Spleen (tissue), 11 donors: ENCODE data around the gene ABLIM3. TPM values are rescaled to one million over a fixed set of nuclear protein-coding genes. Genes with fewer than 3 reads are reported as not detected.
"Not testable (repeated sequence)": the region's sequence is repeated elsewhere in the genome, so short reads cannot be mapped to it uniquely, and the experiment has no call there.

Experiments used
- DNase-seq: peaks from one replicate; pipeline ENCODE4 v3.0.0-alpha.2; 2020
- H3K27ac ChIP-seq, 8 donors: fragments of 200-600 bp; sonication (generic) in 7 of 8; 1 replicate in 4 of 8; 2 replicates in 4 of 8; pipeline versions ENCODE4 v1.5.0 to v1.8.0; 2016 to 2021; ENCODE audit warnings: inconsistent platforms in 4 of 8, mild to moderate bottlenecking in 4 of 8, moderate library complexity in 1 of 8
- H3K27me3 ChIP-seq, 7 donors: fragments of 200-600 bp; sonication (generic) in 6 of 7; replicated peaks in 1 of 7; 1 replicate in 4 of 7; 2 replicates in 3 of 7; pipeline versions ENCODE4 v1.5.0 to v1.8.0; 2016 to 2021; ENCODE audit warnings: inconsistent platforms in 3 of 7, mild to moderate bottlenecking in 1 of 7
- H3K36me3 ChIP-seq, 6 donors: fragments of 200-600 bp; sonication (generic) in 5 of 6; 1 replicate in 4 of 6; 2 replicates in 2 of 6; pipeline versions ENCODE4 v1.5.0 to v1.8.0; 2016 to 2021; ENCODE audit warnings: inconsistent platforms in 2 of 6
- H3K4me1 ChIP-seq, 6 donors: fragments of 200-600 bp; sonication (generic) in 5 of 6; 1 replicate in 3 of 6; 2 replicates in 3 of 6; pipeline versions ENCODE4 v1.5.0 to v1.8.0; 2016 to 2021; ENCODE audit warnings: inconsistent platforms in 3 of 6
- H3K4me3 ChIP-seq, 8 donors: fragments of 200-600 bp; sonication (generic) in 7 of 8; 1 replicate in 4 of 8; 2 replicates in 4 of 8; pipeline versions ENCODE4 v1.5.0 to v1.8.0; 2016 to 2021; ENCODE audit warnings: inconsistent platforms in 4 of 8, mild to moderate bottlenecking in 4 of 8, moderate library complexity in 2 of 8
- H3K9me3 ChIP-seq, 8 donors: fragments of 200-600 bp; sonication (generic) in 7 of 8; 1 replicate in 4 of 8; 2 replicates in 4 of 8; pipeline versions ENCODE4 v1.5.0 to v1.8.0; 2016 to 2021; ENCODE audit warnings: inconsistent platforms in 4 of 8
- POLR2A ChIP-seq, 3 donors: fragments of 450-650 bp; IDR thresholded peaks; one replicate each; pipeline ENCODE4 v1.5.1; 2017; ENCODE audit warnings: antibody characterized with exemption in 3 of 3, mild to moderate bottlenecking in 1 of 3
- POLR2AphosphoS5 ChIP-seq, 3 donors: sonication (generic); formaldehyde crosslinking; IDR thresholded peaks; one replicate each; pipeline ENCODE4 v1.5.1; 2017; ENCODE audit warnings: antibody characterized with exemption in 3 of 3
- WGBS, 5 donors: extraction: QIAGEN DNeasy Blood & Tissue Kit in 3 of 5; methylation state at CpG; one replicate each; pipeline versions ENCODE4 v1.1.5 to v1.1.7; 2013 to 2018; 5-methylcytosine and 5-hydroxymethylcytosine counted together
- intact Hi-C: fragments of 100-400 bp; cut with DNase I; formaldehyde crosslinking; loops from one replicate; pipeline ENCODE4 v1.15.0; 2023; ENCODE audit warnings: low total_unique reads
- polyA plus RNA-seq, 3 donors: library from polyadenylated mRNA; stranded (reverse); fragments of 200-250 nt; gene quantifications; one replicate each; pipeline ENCODE4 v1.2.1, GENCODE V29; 2013
- total RNA-seq, 7 donors: library from RNA; depleted of rRNA in 3 of 7; stranded (reverse); fragments of >200 nt in 3 of 7; fragmentation: NEBNext Ultra II Directional in 4 of 7; extraction: Animal tissue kit (Norgen Biotek cat#: 25700) in 4 of 7; gene quantifications; one replicate each; pipeline versions ENCODE4 v1.1.0 to v1.2.1, GENCODE V29; 2016 to 2021
- TF ChIP-seq, protein P1 (sequence below), 11 experiments: fragments of 200-600 bp in 7 of 11; fragments of 450-650 bp in 4 of 11; sonication (generic) in 4 of 11; IDR thresholded peaks in 8 of 11; conservative IDR thresholded peaks in 3 of 11; 1 replicate in 7 of 11; 2 replicates in 4 of 11; pipeline versions ENCODE4 v1.4.0 to v1.8.0; 2016 to 2021; ENCODE audit warnings: antibody characterized with exemption in 11 of 11, inconsistent platforms in 4 of 11, mild to moderate bottlenecking in 1 of 11
- donor health status: healthy with polysubstance abuse.
- donor health status: DM: no; HTN: no; CAD: no; lungs with moderate emphysema.
- donor health status: DM: no; HTN: no; CAD: no.
- donor health status: Bipolar disorder and iron deficiency.
- donor health status: healthy.
- donor health status: DM: no; HTN: no; CAD: no.
- donor health status: DM: yes; HTN: yes; CAD: no.

ABLIM3 gene
- total and polyA plus RNA-seq, 10 donors, result 3.3 to 32.9 (median 13.6) TPM

DNA sequence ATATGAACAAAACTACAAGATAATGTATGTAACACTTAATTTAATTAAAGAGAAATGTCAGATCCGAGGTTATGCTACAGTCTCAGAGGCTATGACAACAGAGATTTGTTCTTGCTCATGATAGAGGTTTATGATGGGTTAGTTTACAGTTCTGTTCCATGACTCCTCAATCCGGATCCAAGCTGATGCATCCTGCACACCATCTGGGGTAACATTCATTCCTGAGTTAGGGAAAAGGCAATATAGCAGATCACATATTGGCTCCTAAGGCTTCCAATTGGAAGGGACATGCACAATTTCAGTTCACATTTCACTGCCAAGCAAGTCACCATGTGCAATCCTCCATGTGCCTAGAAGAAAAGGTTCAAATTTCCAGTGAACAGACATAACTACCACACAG, 40.4 kb downstream of the ABLIM3 start:
- H3K36me3 ChIP-seq, result no peaks in the 10 kb centered on the region
- no peaks in the 10 kb centered on the region for H3K9me3 ChIP-seq
- DNase-seq, result no peak
- WGBS, 5 donors, result 61 to 88% (median 83%) methylated on average over 2 of the region's 2 CpGs
- no peak for TF ChIP-seq POLR2A (IDR thresholded peaks at IDR 0.05)
- TF ChIP-seq POLR2AphosphoS5 (IDR thresholded peaks at IDR 0.05), result no peak
- TF ChIP-seq, protein P1, sequence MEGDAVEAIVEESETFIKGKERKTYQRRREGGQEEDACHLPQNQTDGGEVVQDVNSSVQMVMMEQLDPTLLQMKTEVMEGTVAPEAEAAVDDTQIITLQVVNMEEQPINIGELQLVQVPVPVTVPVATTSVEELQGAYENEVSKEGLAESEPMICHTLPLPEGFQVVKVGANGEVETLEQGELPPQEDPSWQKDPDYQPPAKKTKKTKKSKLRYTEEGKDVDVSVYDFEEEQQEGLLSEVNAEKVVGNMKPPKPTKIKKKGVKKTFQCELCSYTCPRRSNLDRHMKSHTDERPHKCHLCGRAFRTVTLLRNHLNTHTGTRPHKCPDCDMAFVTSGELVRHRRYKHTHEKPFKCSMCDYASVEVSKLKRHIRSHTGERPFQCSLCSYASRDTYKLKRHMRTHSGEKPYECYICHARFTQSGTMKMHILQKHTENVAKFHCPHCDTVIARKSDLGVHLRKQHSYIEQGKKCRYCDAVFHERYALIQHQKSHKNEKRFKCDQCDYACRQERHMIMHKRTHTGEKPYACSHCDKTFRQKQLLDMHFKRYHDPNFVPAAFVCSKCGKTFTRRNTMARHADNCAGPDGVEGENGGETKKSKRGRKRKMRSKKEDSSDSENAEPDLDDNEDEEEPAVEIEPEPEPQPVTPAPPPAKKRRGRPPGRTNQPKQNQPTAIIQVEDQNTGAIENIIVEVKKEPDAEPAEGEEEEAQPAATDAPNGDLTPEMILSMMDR (IDR thresholded peaks at IDR 0.05 in 8 of 11, conservative IDR thresholded peaks at IDR 0.05 in 3 of 11), result no peak
- peaks cover 0 to 12% (median 0%) of the 10 kb centered on the region in 7 donors for H3K27me3 ChIP-seq
- H3K4me1 ChIP-seq, result no peaks in the 10 kb centered on the region
- H3K4me3 ChIP-seq, result no peak overlapping the region
- no peak overlapping the region for H3K27ac ChIP-seq
- intact Hi-C loops, result no loop called here

DNA sequence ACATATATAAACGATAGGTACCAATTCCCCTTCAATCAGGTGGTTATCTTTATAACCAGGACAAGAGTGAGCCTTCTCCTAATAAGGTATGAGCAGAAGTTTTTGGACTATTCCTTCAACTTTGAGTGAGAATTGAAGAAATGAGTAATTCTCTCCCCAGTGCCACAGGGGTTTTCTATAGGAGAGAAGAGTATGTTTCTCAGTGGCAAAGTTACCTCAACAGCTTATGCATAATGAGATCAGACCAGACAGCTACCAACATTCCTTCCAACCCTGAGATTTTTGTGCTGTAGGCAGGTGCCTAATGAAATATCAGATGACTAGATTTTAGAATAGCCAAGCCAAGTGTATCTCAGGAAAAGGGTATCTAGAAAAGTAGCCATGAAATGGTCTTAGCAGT, 40.9 kb downstream of the ABLIM3 start:
- H3K9me3 ChIP-seq, result no peaks in the 10 kb centered on the region
- H3K4me1 ChIP-seq, result no peaks in the 10 kb centered on the region
- H3K27me3 ChIP-seq, result peaks cover 0 to 12% (median 0%) of the 10 kb centered on the region in 7 donors
- intact Hi-C loops, result no loop called here
- no peak overlapping the region for H3K4me3 ChIP-seq
- H3K27ac ChIP-seq, result no peak overlapping the region
- WGBS, 5 donors, result 76 to 88% (median 80%) methylated on average over 1 of the region's 1 CpG
- TF ChIP-seq POLR2AphosphoS5 (IDR thresholded peaks at IDR 0.05), result no peak
- TF ChIP-seq, protein P1 (IDR thresholded peaks at IDR 0.05 in 8 of 11, conservative IDR thresholded peaks at IDR 0.05 in 3 of 11), result no peak
- no peak for TF ChIP-seq POLR2A (IDR thresholded peaks at IDR 0.05)
- no peak for DNase-seq
- H3K36me3 ChIP-seq, result no peaks in the 10 kb centered on the region

DNA sequence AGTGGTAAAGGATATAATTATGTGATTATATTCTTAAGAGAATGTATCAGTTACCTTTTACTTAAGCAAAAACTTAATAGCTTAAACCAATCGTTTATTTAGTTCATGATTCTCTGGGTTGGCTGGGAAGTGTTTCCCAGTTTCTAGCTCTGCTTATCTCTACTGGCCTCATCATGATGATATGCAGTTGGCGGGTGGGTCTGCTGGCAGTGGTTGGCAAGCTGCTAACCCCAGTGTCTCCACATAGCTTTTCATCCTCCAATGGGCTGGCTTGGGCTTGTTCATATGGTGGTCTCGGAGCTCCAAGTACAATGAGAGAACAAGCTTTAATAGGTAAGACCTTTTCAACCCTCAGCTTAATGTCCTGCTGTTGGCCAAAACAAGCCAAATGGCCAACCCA, 43.8 kb downstream of the ABLIM3 start:
- no peak overlapping the region for H3K4me3 ChIP-seq
- H3K27me3 ChIP-seq, result peaks cover 0 to 13% (median 0%) of the 10 kb centered on the region in 7 donors
- TF ChIP-seq, protein P1 (IDR thresholded peaks at IDR 0.05 in 8 of 11, conservative IDR thresholded peaks at IDR 0.05 in 3 of 11), result no peak
- TF ChIP-seq POLR2AphosphoS5 (IDR thresholded peaks at IDR 0.05) (no peak), POLR2A (IDR thresholded peaks at IDR 0.05) (no peak)
- no peaks in the 10 kb centered on the region for H3K36me3 ChIP-seq
- intact Hi-C loops, result no loop called here
- no peak for DNase-seq
- H3K4me1 ChIP-seq, result no peaks in the 10 kb centered on the region
- WGBS, 5 donors, result 84 to 96% (median 87%) methylated on average over 3 of the region's 3 CpGs
- H3K27ac ChIP-seq, result no peak overlapping the region
- no peaks in the 10 kb centered on the region for H3K9me3 ChIP-seq

DNA sequence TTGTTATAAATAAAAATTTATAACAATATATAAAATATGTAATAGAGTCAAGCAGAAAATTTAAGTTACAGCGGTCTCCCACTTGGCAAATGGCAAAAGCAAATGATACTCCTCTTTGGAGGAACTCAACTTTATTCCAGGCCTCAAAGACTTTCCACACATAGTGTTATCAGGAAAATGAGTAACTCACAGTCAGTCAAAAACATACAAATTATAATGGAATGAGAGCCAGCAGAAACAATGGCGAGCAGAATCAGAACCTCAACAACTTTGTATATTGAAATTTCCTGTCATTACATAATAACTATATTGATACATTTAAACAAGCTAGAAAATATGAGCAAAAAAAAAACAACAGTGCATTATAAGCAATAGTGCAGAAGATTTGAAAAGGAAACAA, 45.2 kb downstream of the ABLIM3 start:
- Histone ChIP-seq H3K9me3 (no peaks in the 10 kb centered on the region), H3K4me1 (no peaks in the 10 kb centered on the region), H3K27me3 (peaks cover 0 to 18% (median 0%) of the 10 kb centered on the region in 7 donors), H3K4me3 (no peak overlapping the region), H3K36me3 (no peaks in the 10 kb centered on the region), H3K27ac (no peak overlapping the region)
- intact Hi-C loops, result no loop called here
- no peak for TF ChIP-seq POLR2AphosphoS5 (IDR thresholded peaks at IDR 0.05)
- 65 to 96% (median 71%) methylated on average over 2 of the region's 2 CpGs for WGBS, 5 donors
- no peak for DNase-seq

DNA sequence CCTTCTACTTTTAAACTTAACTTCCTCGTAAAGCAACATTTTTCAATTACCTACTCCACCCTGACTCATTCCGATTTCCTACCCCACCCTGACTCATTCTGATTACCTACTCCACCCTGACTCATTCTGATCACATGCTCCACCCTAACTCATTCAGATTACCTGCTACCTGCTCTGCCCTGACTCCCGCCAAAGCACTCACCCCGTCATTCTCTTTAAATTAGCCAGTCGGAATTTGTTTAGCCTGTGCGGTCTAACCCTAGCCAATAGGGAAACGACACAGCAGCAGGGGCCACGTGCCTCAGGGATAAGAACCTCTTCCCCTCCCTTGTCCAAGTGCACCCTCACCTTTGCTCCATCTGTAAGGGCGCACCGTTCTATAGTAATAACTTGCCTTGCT, 46.3 kb downstream of the ABLIM3 start:
- H3K27me3 ChIP-seq, result peaks cover 0 to 18% (median 0%) of the 10 kb centered on the region in 7 donors
- H3K9me3 ChIP-seq, H3K4me1 ChIP-seq, intact Hi-C loops, H3K27ac ChIP-seq, H3K4me3 ChIP-seq, H3K36me3 ChIP-seq, DNase-seq: not testable (repeated sequence)
- WGBS, 5 donors, result 84 to 93% (median 88%) methylated on average over 10 of the region's 10 CpGs
